HG02852 (cell line): ENCODE measurements around the gene GYS1.
"Not testable (repeated sequence)": the region's sequence is repeated elsewhere in the genome, so short reads cannot be mapped to it uniquely, and the experiment has no call there.

Experiments used
- ATAC-seq: cut with Tn5 transposase; IDR thresholded peaks from one replicate; pipeline ENCODE4 v1.9.1; 2021; ENCODE audit warnings: mild to moderate bottlenecking, moderate library complexity; ENCODE audit not compliant: unreplicated experiment

The GYS1 gene

DNA sequence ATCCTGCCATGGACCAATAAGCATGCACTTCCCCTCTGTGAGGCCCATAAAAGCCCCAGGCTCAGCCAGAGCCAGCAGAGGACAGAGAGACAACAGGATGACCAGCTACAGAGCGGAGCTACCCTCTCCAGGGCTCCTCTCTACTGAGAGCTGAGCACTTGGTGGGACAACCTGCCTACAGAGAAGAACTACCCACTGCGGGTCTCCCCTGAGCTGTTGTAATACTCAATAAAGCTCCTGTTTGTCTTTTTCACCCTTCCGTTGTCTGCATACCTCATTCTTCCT, 45.9 kb downstream of the GYS1 start:
- no peak for ATAC-seq

DNA sequence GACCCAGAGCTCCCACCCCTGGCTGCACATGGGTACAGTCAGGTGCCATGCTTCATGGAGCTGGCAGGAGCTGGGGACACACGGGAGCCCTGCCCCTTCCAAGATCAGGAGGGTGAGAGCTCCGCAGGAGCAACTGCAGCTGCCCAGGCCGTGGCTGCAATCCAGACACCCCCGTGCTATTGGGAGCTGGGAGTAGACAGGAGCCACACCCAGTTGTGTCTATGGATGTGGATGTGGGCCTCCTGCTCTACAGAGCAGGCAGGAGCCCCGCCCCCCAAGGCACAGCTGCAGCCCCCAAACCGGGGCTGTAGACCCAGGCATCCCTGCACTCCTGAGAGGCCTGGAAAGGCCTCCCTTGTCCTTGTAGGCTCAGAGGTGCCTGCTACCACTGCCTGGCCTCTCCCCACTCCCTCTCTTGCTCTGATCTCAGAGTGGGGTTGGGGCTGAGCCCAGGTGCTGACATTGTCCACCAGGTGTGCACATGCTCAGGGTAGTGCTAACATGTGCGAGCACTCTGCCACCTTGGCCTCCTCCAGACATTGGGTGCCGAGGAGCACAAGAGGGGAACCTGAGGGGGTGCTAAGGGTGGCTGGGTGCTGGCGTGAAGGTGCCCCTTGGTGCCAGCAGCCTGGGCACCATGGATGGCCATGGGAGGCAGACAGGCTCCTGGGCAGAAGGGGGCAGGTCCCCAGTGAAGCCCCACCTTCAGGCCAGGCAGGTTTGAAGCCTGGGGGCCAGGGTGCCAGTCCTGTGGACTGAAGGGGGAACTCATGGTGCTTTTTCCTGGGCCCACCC, 46.4 kb downstream of the GYS1 start:
- ATAC-seq = no peak

DNA sequence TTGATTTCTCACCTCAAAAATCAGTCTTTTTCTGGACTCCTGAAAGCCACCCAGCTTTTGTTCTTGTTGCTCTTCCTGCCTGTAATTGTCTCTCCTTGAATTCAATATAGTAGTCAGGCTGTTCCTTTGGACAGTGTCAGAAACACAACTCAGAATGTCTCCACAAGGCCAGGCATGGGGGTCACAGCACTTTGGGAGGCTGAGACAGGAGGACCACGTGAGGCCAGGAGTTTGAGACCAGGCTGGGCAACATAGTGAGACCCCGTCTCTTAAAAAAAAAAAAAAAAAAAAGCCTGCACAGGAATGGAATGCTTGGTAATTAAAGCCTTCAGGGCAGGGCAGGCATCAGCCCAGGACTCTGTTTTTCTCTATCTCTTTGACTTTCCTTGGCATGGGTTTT, 47.3 kb downstream of the GYS1 start:
- no peak for ATAC-seq

DNA sequence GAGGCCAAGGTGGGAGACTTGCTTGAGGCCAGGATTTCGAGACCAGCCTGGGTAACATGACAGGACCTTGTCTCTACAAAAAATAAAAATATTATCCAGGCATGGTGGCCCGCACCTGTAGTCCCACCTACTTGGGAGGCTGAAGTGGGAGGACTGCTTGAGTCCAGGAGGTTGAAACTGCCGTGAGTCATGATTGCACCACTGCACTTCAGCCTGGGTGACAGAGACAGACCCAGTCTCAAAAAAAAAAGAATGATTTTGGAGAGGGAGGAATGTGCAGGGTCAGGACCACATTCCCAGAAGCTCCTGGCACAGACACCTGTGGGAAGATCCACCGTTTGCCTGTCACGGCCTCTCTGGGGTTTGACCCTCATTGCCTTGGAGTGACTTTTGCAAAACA, 47.7 kb downstream of the GYS1 start:
- ATAC-seq = no peak

DNA sequence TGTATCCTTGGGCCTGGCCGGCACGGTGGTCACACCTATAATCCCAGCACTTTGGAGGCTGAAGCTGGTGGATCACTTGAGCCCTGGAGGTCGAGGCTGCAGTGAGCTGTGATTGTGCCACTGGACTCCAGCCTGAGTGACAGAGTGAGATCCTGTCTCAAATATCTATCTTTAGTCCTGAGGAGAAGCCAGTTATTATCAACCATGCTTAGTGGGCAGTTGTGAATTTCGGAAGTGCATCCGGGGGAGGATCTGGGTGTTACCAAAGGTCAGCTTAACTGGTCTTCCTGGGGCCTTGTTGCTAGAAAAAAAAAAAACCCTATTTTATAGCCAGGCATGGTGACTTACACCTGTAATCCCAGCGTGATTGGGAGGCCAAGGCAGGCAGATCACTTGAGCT, 50.0 kb downstream of the GYS1 start:
- ATAC-seq = no peak

DNA sequence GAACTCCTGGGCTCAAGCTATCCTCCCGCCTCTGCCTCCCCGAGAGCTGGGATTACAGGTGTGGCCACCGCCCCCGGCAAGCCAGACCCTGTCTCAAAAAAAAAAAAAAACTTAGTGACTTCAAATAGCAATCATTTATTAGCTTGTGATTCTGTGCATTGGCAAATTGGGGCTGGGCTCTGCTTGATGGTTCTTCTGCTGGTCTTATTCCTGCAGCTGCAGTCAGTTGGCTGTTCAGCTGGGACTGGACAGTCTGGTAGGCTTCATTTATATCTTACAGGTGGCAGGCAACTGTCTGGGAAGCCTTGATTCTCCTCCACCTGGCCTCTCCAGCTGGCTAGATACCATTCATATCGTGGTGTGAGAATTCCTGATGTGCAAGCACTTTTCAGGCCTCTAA, 52.2 kb downstream of the GYS1 start:
- no peak for ATAC-seq

DNA sequence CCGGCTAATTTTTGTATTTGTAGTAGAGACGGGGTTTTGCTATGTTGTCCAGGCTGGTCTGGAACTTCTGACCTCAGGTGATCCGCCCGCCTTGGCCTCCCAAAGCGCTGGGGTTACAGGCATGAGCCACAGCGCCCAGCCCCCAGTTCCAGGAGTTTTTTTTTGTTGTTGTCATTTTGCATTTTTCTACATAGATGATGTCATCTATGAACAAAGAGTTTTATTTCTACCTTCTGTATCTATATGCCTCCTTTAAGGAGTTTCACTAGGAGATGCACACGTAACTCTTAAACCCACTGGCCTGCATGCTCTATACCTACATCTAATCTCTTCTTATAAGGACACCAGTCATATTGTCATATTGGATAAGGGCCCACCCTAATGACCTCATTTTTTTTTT, 54.9 kb downstream of the GYS1 start:
- ATAC-seq = no peak

DNA sequence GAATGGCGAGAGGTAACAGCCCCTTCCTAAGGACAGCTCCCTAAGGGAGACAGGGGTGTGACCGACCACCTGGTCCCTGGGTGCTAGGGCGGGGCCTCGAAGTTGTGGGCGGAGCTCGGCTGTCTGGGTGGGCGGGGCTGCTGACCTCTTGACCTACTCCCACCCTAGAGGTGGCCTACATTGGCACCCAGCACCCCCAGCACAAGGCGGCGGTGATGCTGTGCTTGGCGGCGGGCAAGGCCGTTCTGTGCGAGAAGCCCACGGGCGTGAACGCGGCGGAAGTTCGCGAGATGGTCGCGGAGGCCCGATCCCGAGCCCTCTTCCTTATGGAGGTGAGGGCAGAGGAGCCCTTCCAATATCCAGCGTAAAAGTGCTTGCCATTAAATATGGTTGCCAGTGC, 57.2 kb downstream of the GYS1 start:
- ATAC-seq = no peak

DNA sequence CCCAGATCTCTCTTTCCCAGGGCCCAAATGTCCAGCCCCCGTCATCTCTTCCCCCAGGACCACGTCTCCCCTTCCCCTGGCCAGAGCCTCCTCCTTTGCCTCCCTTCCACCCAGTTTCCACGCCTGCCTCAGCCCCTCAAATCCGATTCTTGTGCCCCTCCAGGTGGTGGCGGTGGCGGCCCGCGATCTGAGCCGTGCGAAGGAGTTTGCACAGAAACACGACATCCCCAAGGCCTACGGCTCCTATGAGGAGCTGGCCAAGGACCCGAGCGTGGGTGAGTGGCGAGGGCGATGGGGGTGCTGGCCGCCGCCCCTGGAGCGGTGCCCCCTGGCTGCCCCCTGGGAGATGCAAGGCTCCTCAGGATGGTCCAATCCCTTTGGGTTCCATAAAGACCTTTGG, 58.3 kb downstream of the GYS1 start:
- no peak for ATAC-seq

DNA sequence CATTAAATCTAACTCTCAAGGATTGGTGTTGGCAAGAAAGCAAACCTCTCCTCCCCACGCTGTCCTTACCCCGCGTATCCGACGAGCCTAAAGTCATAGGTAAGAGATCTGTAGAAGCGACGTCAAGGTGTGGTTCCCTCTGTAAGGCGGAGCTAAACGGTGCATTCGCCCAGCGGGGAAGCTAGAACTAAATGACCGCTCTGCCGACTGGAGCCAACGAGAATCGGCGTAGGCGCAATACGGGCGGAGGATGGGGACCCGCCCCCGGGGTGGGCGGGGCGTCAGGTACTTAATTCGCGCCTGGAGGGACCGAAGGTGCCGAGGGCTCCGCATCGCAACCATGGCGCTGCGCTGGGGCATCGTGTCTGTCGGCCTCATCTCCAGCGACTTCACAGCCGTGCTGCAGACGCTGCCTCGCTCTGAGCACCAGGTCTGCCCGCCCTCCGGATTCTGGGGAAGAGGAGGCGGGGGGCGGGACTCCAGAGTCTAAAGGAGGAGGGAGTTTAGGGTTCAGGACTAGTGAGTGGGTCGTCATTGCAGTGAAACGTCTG, 59.7 kb downstream of the GYS1 start, which contains the start of gene DHDH:
Gene DHDH (plus strand): TSS at position 318 of the 551 bp plus-strand sequence. CDS start 23 bp downstream, at position 341.
- ATAC-seq = no peak

DNA sequence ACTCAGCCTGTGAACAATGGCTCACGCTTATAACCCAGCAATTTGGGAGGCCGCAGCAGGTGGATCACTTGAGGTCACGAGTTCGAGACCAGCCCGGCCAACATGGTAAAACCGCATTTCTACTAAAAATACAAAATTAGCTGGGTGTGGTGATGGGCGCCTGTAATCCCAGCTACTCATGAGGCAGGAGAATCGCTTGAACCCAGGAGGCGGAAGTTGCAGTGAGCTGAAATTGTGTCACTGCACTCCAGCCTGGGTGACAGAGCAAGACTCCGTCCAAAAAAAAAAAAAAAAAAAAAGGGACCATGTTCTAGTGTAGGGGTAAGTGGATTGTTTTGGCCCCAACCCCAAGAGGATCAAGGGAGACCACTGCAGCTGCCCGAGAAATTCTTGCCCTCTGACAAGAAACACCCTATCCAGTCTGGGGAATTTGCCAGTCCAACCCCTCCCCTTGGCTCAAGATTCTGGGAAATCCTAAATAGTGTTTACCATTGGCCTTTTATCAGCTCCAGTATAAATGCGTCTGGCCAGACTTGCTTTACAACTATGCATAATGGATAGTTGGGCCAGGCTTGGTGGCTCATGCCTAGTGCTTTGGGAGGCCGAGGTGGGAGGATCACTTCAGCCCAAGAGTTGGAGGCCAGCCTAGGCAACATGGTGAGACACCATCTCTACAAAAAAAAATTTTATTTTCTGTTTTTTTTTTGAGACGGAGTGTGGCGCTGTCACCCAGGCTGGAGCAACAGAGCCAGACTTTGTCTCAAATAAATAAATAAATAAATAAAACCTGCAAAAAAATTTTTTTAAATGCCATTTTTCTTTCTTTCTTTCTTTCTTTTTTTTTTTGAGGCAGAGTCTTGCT, 64.7 kb downstream of the GYS1 start:
- ATAC-seq = no peak

DNA sequence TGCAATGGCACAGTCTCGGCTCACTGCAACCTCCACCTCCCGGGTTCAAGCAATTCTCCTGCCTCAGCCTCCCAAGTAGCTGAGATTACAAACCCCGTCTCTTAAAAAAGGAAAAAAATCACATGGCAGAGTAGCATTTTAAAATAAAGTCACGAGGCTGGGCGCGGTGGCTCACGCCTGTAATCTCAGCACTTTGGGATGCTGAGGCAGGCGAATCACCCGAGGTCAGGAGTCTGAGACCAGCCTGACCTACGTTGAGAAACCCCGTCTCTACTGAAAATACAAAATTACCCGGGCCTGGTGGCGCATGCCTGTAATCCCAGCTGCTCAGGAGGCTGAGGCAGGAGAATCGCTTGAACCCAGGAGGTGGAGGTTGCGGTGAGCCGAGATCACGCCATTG, 65.4 kb downstream of the GYS1 start:
- not testable (repeated sequence) for ATAC-seq

DNA sequence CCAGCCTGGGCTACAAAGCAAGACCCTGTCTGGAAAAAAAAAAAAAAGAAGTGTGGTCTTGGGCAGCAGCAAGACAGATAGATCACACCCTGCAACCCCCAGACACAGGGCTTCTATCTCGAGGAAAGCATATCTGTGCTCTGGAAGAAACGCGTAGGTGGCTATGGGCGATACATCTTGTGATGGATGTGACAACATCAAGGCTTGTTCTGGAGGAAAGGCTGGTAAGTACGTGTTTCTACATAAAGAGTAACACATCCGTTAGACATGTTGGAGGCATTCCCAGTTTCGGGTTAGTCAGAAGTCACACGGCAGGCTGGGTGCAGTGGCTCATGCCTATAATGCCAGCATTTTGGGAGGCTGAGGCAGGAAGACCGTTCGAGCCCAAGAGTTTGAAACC, 66.2 kb downstream of the GYS1 start:
- no peak for ATAC-seq

DNA sequence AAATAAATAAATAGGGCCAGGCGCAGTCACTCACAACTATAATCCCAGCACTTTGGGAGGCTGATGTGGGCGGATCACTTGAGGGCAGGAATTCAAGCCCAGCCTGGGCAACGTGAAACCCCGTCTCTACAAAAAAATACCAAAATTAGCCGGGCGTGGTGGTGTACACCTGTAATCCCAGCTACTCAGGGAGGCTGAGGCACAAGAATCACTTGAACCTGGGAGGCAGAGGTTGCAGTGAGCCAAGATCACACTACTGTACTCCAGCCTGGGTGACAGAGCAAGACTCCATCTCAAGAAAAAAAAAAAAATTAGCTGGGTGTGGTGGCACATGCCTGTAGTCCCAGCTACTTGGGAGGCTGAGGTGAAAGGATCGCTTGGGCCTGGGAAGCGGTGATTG, 67.2 kb downstream of the GYS1 start:
- not testable (repeated sequence) for ATAC-seq

DNA sequence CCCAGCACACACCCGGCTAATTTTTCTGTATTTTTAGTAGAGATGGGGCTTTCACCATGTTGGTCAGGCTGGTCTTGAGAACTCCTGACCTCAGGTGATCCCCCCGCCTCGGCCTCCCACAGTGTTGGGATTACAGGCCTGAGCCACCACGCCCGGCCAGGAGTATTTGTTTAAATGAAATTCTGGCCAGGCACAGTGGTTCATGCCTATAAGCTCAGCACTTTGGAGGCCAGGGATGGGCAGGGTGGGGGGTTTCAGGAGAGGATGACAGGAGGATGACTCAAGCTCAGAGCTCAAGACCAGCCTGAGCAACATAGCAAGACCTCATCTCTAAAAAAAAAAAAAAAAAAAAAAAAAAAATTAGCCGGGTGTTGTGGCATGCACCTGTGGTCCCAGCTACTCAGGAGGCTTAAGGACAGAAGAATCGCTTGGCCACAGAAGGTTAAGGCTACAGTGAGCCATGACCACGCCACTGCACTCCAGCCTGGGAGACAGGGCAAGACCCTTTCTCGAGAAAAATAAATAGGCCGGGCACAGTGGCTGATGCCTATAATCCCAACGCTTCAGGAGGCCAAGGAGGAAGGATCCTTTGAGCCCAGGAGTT, 67.8 kb downstream of the GYS1 start:
- no peak for ATAC-seq

DNA sequence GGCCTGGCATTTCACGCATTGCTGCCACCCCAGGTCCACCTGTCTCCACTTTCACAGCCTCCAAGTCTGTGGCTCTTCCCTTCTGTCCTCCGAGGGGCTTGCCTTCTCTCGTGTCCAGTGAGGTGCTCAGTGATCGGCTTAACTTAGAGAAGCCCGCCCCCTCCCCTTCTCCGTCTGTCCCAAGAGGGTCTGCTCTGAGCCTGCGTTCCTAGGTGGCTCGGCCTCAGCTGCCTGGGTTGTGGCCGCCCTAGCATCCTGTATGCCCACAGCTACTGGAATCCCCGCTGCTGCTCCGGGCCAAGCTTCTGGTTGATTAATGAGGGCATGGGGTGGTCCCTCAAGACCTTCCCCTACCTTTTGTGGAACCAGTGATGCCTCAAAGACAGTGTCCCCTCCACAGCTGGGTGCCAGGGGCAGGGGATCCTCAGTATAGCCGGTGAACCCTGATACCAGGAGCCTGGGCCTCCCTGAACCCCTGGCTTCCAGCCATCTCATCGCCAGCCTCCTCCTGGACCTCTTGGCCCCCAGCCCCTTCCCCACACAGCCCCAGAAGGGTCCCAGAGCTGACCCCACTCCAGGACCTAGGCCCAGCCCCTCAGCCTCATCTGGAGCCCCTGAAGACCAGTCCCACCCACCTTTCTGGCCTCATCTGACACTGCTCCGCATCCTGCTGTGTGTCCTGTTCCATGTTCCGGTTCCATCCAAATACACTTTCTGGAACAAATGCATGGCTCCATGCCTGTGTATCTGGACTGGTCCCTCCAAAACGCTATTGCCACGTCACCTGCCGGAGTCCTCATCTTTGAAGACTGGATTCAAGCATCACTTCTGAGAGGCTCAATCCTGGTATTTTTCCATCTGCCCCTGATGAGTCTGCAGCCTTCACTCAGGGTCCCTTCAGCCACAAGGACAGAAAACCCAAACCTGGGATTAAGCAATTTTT, 70.3 kb downstream of the GYS1 start:
- no peak for ATAC-seq

DNA sequence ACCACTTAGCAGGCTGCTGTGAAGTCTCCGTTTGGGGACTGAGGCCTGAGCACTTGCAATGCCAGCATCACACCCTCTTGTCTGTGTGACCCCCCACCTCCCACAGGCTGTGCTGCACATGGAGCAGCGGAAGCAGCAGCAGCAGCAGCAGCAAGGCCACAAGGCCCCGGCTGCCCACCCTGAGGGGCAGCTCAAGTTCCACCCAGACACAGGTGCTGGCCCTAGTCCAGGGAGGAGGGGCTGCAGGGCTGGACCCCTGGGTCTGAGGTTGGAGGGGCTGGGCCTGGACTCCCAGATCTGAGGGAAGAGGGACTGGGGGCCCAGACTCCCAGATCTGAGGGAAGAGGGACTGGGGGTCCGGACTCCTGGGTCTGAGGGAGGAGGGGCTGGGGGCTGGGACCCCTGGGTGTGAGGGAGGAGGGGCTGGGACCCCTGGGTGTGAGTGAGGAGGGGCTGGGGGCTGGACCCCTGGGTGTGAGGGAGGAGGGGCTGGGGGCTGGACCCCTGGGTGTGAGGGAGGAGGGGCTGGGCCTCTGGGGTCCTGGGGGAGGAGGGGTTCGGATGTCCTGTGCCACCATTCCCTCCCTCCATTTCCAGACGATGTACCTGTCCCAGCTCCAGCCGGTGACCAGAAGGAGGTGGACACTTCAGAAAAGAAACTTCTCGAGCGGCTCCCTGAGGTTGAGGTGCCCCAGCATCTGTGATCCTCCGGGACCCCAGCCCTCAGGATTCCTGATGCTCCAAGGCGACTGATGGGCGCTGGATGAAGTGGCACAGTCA, 71.2 kb downstream of the GYS1 start:
- no peak for ATAC-seq

DNA sequence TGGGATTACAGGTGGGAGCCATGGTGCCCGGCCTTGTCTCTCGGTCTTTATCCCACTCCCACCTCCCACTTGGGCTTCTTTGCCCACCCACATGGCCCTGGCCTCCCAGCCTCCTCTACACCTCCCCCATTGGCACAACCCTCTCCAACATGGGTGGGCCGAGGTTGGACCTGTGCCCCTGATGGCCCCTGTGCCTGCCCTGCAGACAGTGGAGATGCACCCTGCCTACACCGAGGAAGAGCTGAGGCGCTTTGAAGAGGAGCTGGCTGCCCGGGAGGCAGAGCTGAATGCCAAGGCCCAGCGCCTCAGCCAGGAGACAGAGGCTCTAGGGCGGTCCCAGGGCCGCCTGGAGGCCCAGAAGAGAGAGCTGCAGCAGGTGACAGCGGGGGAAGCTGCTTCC, 72.2 kb downstream of the GYS1 start:
- no peak for ATAC-seq

DNA sequence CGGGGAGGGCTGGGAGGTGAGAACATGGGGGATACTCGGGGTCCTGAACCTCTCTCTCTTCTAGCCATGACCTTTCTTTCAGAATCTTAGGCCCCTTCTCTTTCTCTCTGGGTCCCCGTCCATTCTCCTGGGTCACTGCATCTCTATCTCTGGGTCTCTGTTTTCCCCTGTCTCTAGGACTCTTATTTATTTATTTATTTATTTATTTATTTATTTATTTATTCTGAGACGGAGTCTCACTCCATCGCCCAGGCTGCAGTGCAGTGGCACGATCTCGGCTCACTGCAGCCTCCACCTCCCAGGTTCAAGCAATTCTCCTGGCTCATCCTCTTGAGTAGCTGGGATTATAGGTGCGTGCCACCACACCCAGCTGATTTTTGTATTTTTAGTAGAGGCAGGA, 73.8 kb downstream of the GYS1 start:
- ATAC-seq = not testable (repeated sequence)

DNA sequence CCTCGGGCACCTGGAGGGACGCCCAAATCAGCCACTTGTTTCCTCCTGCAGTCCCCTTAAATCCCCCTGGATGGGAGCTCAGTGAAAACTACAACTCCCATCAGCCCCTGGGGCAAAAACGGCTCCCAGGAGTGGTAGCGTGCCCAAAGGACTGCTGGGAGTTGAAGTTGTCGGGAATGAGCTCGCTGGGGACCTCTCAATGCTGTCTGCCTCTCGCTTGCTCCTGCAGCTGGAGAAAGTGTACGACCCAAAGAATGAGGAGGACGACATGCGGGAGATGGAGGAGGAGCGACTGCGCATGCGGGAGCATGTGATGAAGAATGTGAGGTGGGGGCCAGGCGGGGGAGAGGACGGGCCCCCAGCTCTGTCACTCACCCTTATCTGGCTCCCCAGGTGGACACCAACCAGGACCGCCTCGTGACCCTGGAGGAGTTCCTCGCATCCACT, 74.3 kb downstream of the GYS1 start:
- ATAC-seq = no peak
